Ishikawa (cell line): ENCODE data around the gene PLN.

Source experiments
- CEBPB ChIP-seq: IDR thresholded peaks from 2 replicates; pipeline ENCODE4 v1.6.1; 2012
- CREB1 ChIP-seq: IDR thresholded peaks from 2 replicates; pipeline ENCODE4 v1.6.1; 2012; ENCODE audit warnings: low read depth
- EGR1 ChIP-seq: IDR thresholded peaks from 2 replicates; pipeline ENCODE4 v1.6.1; 2012
- EP300 ChIP-seq: IDR thresholded peaks from 2 replicates; pipeline ENCODE4 v1.6.1; 2012; ENCODE audit warnings: borderline replicate concordance
- FOXM1 ChIP-seq: IDR thresholded peaks from 2 replicates; pipeline ENCODE4 v1.6.1; 2012; ENCODE audit warnings: low read depth, borderline replicate concordance
- NFIC ChIP-seq: IDR thresholded peaks from 2 replicates; pipeline ENCODE4 v1.6.1; 2012
- RAD21 ChIP-seq: IDR thresholded peaks from 2 replicates; pipeline ENCODE4 v1.6.1; 2012; ENCODE audit warnings: low read depth
- REST ChIP-seq: IDR thresholded peaks from 2 replicates; pipeline ENCODE4 v1.6.1; 2012; ENCODE audit warnings: low read depth, mild to moderate bottlenecking
- TAF1 ChIP-seq: IDR thresholded peaks from 2 replicates; pipeline ENCODE4 v1.6.1; 2012; ENCODE audit warnings: low read depth, mild to moderate bottlenecking
- TCF12 ChIP-seq: IDR thresholded peaks from 2 replicates; pipeline ENCODE4 v1.6.1; 2012; ENCODE audit warnings: low read depth
- TEAD4 ChIP-seq: IDR thresholded peaks from 2 replicates; pipeline ENCODE4 v1.6.1; 2012
- YY1 ChIP-seq: IDR thresholded peaks from 2 replicates; pipeline ENCODE4 v1.6.1; 2012; ENCODE audit warnings: low read depth
- ZBTB7A ChIP-seq: IDR thresholded peaks from 2 replicates; pipeline ENCODE4 v1.6.1; 2012; ENCODE audit warnings: low read depth
- TF ChIP-seq, protein P1 (sequence below): IDR thresholded peaks from 2 replicates; pipeline ENCODE4 v1.6.1; 2012
- TF ChIP-seq, protein P2 (sequence below): IDR thresholded peaks from 2 replicates; pipeline ENCODE4 v1.6.1; 2012

The PLN gene

GRCh38 chr6:118567974-118568373, 19.9 kb downstream of the PLN start:
- TF ChIP-seq REST: no peak
- TF ChIP-seq TEAD4: no peak
- TF ChIP-seq CREB1: no peak
- no peak for TF ChIP-seq EGR1
- no peak for TF ChIP-seq YY1
- no peak for TF ChIP-seq ZBTB7A
- TF ChIP-seq EP300: no peak
- TF ChIP-seq TCF12: no peak

DNA sequence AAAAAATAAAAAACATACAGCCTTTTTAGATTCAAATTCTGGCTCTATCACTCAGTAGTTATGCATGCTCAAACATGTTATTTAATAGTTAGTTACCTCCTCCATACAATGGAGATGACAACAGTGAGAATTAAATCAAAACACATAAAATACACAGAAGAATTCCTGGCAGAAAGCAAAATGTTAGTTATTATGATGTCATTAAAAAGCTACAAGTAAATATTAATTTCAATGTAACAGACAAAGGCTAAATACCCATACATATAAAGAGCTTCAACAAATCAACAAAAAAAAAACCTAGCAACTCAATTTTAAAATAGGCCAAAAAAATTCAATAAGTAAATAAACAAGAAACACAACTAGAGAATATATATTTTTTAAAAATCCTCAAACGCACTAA, 21.4 kb downstream of the PLN start:
- TF ChIP-seq CEBPB (no peak), FOXM1 (no peak), NFIC (no peak), TAF1 (no peak), EGR1 (no peak), YY1 (no peak), TCF12 (no peak), RAD21 (no peak), TEAD4 (no peak), CREB1 (no peak)
- TF ChIP-seq, protein P1, sequence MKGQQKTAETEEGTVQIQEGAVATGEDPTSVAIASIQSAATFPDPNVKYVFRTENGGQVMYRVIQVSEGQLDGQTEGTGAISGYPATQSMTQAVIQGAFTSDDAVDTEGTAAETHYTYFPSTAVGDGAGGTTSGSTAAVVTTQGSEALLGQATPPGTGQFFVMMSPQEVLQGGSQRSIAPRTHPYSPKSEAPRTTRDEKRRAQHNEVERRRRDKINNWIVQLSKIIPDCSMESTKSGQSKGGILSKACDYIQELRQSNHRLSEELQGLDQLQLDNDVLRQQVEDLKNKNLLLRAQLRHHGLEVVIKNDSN: no peak
- TF ChIP-seq, protein P2, sequence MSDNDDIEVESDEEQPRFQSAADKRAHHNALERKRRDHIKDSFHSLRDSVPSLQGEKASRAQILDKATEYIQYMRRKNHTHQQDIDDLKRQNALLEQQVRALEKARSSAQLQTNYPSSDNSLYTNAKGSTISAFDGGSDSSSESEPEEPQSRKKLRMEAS: no peak

GRCh38 chr6:118571121-118571520, 23.0 kb downstream of the PLN start:
- TF ChIP-seq NFIC (no peak), TCF12 (no peak), TEAD4 (no peak), RAD21 (no peak), EP300 (no peak), TAF1 (no peak), CREB1 (no peak), ZBTB7A (no peak), EGR1 (no peak), YY1 (no peak), FOXM1 (no peak), CEBPB (no peak), REST (no peak)
- TF ChIP-seq, protein P2: no peak
- TF ChIP-seq, protein P1: no peak

DNA sequence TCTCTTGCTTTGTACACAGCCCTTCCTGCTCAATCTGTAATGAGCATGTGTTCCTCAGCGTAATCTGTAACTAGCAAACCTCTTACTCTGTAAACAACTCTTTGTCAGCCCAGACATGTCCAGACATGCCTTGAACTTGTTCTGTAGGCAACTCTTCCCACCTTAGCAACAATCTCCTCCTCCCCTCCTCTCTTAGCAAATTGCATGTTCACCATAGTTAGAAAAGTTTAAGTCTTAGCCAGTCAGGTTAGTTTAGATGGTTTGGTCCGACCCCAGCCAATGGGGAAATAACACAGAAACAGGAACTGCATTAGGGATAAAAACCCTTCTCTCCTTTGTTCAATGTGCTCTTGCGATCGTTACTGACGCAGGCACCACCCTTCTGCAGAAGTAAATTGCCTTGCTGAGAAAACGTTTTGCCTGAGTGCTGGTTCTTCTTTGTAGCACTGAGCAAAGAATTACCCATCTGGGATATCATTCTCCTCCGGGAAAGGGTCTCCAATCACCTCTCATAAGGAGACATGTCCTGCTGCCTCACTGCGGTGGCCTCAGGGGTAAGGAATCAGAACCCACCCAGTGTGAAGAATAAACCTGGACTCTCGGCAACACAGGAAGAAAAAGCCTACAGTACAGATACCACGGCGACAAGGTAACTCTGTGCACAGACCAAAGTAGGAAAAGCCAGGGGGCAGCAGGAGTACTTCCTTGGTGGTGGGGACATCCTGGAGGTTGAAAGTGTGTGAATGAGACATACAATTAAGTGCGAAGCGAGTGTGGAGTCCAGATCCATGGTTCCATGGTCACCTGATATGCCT, 26.2 kb downstream of the PLN start:
- TF ChIP-seq RAD21: no peak
- TF ChIP-seq ZBTB7A: no peak
- no peak for TF ChIP-seq CREB1
- TF ChIP-seq REST: no peak
- no peak for TF ChIP-seq FOXM1
- TF ChIP-seq YY1: no peak
- TF ChIP-seq, protein P2: no peak
- no peak for TF ChIP-seq EGR1
- TF ChIP-seq TAF1: no peak
- TF ChIP-seq NFIC: no peak
- no peak for TF ChIP-seq EP300
- TF ChIP-seq TEAD4: no peak
- no peak for TF ChIP-seq CEBPB
- no peak for TF ChIP-seq TCF12
- TF ChIP-seq, protein P1: no peak
